WTC11 (cell line): ENCODE measurements around the gene HSP90AB1. TPM values are rescaled to one million over a fixed set of nuclear protein-coding genes. Genes with fewer than 3 reads are reported as not detected.
A peak's percentile ranks its signal among the peaks of the same experiment; 100 is the strongest.

ENCODE experiments used
- ATAC-seq: fragments of 200-7000 bp; cut with Tn5 transposase; 2 replicates; pipeline ENCODE4 v1.10.0; 2021; ENCODE audit warnings: mild to moderate bottlenecking, moderate library complexity
- CTCF ChIA-PET: fragments of 300-600 bp; sonication (Branson Sonifier 250); formaldehyde crosslinking; loops from one replicate; lab custom pipeline; 2021; ENCODE audit warnings: antibody characterized with exemption; lab: Charles Lee
- POLR2A ChIA-PET: fragments of 350-600 bp; sonication (Branson Sonifier 250); formaldehyde crosslinking; loops from one replicate; lab custom pipeline; 2021; ENCODE audit warnings: antibody characterized with exemption; lab: Charles Lee
- DNase-seq: peaks from one replicate; pipeline ENCODE4 v3.0.0; 2021; ENCODE audit warnings: low spot score
- H3K27ac Mint-ChIP-seq: 2 replicates; pipeline ENCODE4 v1.8.0; 2021; ENCODE audit warnings: mixed read lengths
- H3K27me3 Mint-ChIP-seq: 2 replicates; pipeline ENCODE4 v1.8.0; 2021; ENCODE audit warnings: low read depth, mild to moderate bottlenecking, moderate library complexity, mixed read lengths
- H3K36me3 Mint-ChIP-seq: 2 replicates; pipeline ENCODE4 v1.8.0; 2021; ENCODE audit warnings: mixed read lengths
- H3K4me1 Mint-ChIP-seq: 2 replicates; pipeline ENCODE4 v1.8.0; 2022; ENCODE audit warnings: mixed read lengths
- H3K4me3 Mint-ChIP-seq: 2 replicates; pipeline ENCODE4 v1.8.0; 2021; ENCODE audit warnings: mild to moderate bottlenecking, moderate library complexity, mixed read lengths
- H3K9me3 Mint-ChIP-seq: 2 replicates; pipeline ENCODE4 v1.8.0; 2021; ENCODE audit warnings: mixed read lengths
- CTCF ChIP-seq: fragments of 200-600 bp; IDR thresholded peaks from 2 replicates; pipeline ENCODE4 v1.8.0; 2022; ENCODE audit warnings: antibody characterized with exemption
- E2F5 ChIP-seq: sonication (generic); formaldehyde crosslinking; IDR thresholded peaks from 2 replicates; pipeline ENCODE4 v1.8.1; 2022; ENCODE audit warnings: mild to moderate bottlenecking, moderate library complexity, missing genetic modification reagents
- EMX1 ChIP-seq: fragments of 250-450 bp; sonication (Bioruptor Pico); IDR thresholded peaks from 2 replicates; pipeline ENCODE4 v1.8.0; 2021; ENCODE audit warnings: mild to moderate bottlenecking
- NFYB ChIP-seq: sonication (generic); formaldehyde crosslinking; conservative IDR thresholded peaks from 2 replicates; pipeline ENCODE4 v1.8.0; 2022; ENCODE audit warnings: low read depth, missing genetic modification reagents
- NR1H2 ChIP-seq: sonication (generic); formaldehyde crosslinking; IDR thresholded peaks from 2 replicates; pipeline ENCODE4 v1.9.0; 2021; ENCODE audit warnings: mild to moderate bottlenecking, moderate library complexity, missing genetic modification reagents
- NR2C2 ChIP-seq: sonication (generic); formaldehyde crosslinking; IDR thresholded peaks from 2 replicates; pipeline ENCODE4 v1.8.0; 2022; ENCODE audit warnings: mild to moderate bottlenecking, missing genetic modification reagents
- PREB ChIP-seq: sonication (generic); formaldehyde crosslinking; IDR thresholded peaks from 2 replicates; pipeline ENCODE4 v1.8.1; 2022; ENCODE audit warnings: mild to moderate bottlenecking, missing genetic modification reagents, moderate library complexity, borderline replicate concordance
- SMAD3 ChIP-seq: sonication (generic); formaldehyde crosslinking; IDR thresholded peaks from 2 replicates; pipeline ENCODE4 v1.8.0; 2022; ENCODE audit warnings: missing genetic modification reagents, mild to moderate bottlenecking, borderline replicate concordance
- TEAD1 ChIP-seq: sonication (generic); formaldehyde crosslinking; IDR thresholded peaks from 2 replicates; pipeline ENCODE4 v1.8.0; 2022; ENCODE audit warnings: mild to moderate bottlenecking, missing genetic modification reagents
- USF2 ChIP-seq: sonication (generic); formaldehyde crosslinking; IDR thresholded peaks from 2 replicates; pipeline ENCODE4 v1.8.1; 2023; ENCODE audit warnings: mild to moderate bottlenecking, missing genetic modification reagents, moderate library complexity
- ZBTB21 ChIP-seq: sonication (generic); formaldehyde crosslinking; IDR thresholded peaks from 2 replicates; pipeline ENCODE4 v1.8.1; 2023; ENCODE audit warnings: mild to moderate bottlenecking, missing genetic modification reagents, borderline replicate concordance
- ZBTB43 ChIP-seq: sonication (generic); formaldehyde crosslinking; IDR thresholded peaks from 2 replicates; pipeline ENCODE4 v1.8.1; 2023; ENCODE audit warnings: mild to moderate bottlenecking, missing genetic modification reagents
- ZNF138 ChIP-seq: sonication (generic); formaldehyde crosslinking; conservative IDR thresholded peaks from 2 replicates; pipeline ENCODE4 v1.8.1; 2022; ENCODE audit warnings: mild to moderate bottlenecking, moderate library complexity, missing genetic modification reagents
- ZNF219 ChIP-seq: sonication (generic); formaldehyde crosslinking; IDR thresholded peaks from 2 replicates; pipeline ENCODE4 v1.8.0; 2023; ENCODE audit warnings: missing genetic modification reagents, mild to moderate bottlenecking, borderline replicate concordance
- ZNF281 ChIP-seq: sonication (generic); formaldehyde crosslinking; IDR thresholded peaks from 2 replicates; pipeline ENCODE4 v1.8.0; 2023; ENCODE audit warnings: mild to moderate bottlenecking, missing genetic modification reagents
- ZNF396 ChIP-seq: fragments of 250-450 bp; sonication (Bioruptor Pico); IDR thresholded peaks from 2 replicates; pipeline ENCODE4 v1.8.0; 2021; ENCODE audit warnings: mild to moderate bottlenecking, moderate library complexity, borderline replicate concordance
- total RNA-seq: library from RNA; stranded (reverse); gene quantifications from 3 replicates; pipeline ENCODE4 v1.2.3, GENCODE V29; 2021
- TF ChIP-seq, protein P1 (sequence below): sonication (generic); formaldehyde crosslinking; IDR thresholded peaks from 2 replicates; pipeline ENCODE4 v1.8.1; 2022; ENCODE audit warnings: missing genetic modification reagents, borderline replicate concordance
- TF ChIP-seq, protein P2 (sequence below): sonication (generic); formaldehyde crosslinking; IDR thresholded peaks from 2 replicates; pipeline ENCODE4 v1.8.0; 2022; ENCODE audit warnings: mild to moderate bottlenecking, missing genetic modification reagents
- TF ChIP-seq, protein P3 (sequence below): sonication (generic); formaldehyde crosslinking; IDR thresholded peaks from 2 replicates; pipeline ENCODE4 v1.8.0; 2022; ENCODE audit warnings: mild to moderate bottlenecking, missing genetic modification reagents
- TF ChIP-seq, protein P4 (sequence below): sonication (generic); formaldehyde crosslinking; IDR thresholded peaks from 2 replicates; pipeline ENCODE4 v1.8.1; 2023; ENCODE audit warnings: mild to moderate bottlenecking, missing genetic modification reagents

HSP90AB1 gene
- total RNA-seq, 1 experiment from 2014 or later, result 2,171 TPM

GRCh38 chr6:44247338-44248302 is 719 bp downstream of the HSP90AB1 start (continued):
- TF ChIP-seq CTCF, result no peak
- no peak for TF ChIP-seq ZNF396 (CRISPR knock-in tag)
- TF ChIP-seq ZBTB21, result no peak
- TF ChIP-seq, protein P1, sequence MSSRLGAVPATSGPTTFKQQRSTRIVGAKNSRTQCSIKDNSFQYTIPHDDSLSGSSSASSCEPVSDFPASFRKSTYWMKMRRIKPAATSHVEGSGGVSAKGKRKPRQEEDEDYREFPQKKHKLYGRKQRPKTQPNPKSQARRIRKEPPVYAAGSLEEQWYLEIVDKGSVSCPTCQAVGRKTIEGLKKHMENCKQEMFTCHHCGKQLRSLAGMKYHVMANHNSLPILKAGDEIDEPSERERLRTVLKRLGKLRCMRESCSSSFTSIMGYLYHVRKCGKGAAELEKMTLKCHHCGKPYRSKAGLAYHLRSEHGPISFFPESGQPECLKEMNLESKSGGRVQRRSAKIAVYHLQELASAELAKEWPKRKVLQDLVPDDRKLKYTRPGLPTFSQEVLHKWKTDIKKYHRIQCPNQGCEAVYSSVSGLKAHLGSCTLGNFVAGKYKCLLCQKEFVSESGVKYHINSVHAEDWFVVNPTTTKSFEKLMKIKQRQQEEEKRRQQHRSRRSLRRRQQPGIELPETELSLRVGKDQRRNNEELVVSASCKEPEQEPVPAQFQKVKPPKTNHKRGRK, result no peak
- TF ChIP-seq TEAD1 (CRISPR knock-in tag), result no peak
- TF ChIP-seq NFYB (CRISPR knock-in tag), result peak; percentile 32; the same call in 1 of the 2 replicates
- 0 out of 2 replicates have a peak, but pooled peaks have one; percentile 64 for TF ChIP-seq ZNF281 (CRISPR knock-in tag)
- TF ChIP-seq NR1H2 (CRISPR knock-in tag), result no peak
- TF ChIP-seq USF2 (CRISPR knock-in tag), result no peak
- TF ChIP-seq ZNF138 (CRISPR knock-in tag), result no peak
- peak; percentile 76; the same call in 1 of the 2 replicates for TF ChIP-seq EMX1 (CRISPR knock-in tag)
- TF ChIP-seq, protein P2, sequence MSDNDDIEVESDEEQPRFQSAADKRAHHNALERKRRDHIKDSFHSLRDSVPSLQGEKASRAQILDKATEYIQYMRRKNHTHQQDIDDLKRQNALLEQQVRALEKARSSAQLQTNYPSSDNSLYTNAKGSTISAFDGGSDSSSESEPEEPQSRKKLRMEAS, result peak; percentile 75; the same call in 1 of the 2 replicates
- no peak for TF ChIP-seq E2F5 (CRISPR knock-in tag)
- no peak for TF ChIP-seq ZNF219

GRCh38 chr6:44248579-44248978 is 1.7 kb downstream of the HSP90AB1 start:
- H3K9me3 Mint-ChIP-seq, result no peaks in the 10 kb centered on the region
- DNase-seq, result no peak
- no peak for ATAC-seq
- no peaks in the 10 kb centered on the region for H3K27me3 Mint-ChIP-seq
- ChIA-PET CTCF (interaction anchor here (1.4 to 1.5 kb wide), 2 partner anchors 11 to 13 kb away, joined by 3 read pairs; no protein-coding TSS in a partner anchor), POLR2A (interaction anchor here (4.8 to 4.9 kb wide), 2 partner anchors 7 to 26 kb away, joined by 63 to 83 read pairs; partner anchors contain the start of genes SLC29A1 and SLC35B2)
- H3K4me3 Mint-ChIP-seq, result peak overlapping the region; percentile 99
- peaks cover 43% of the 10 kb centered on the region for H3K4me1 Mint-ChIP-seq
- peaks cover 66% of the 10 kb centered on the region for H3K36me3 Mint-ChIP-seq
- H3K27ac Mint-ChIP-seq, result peak overlapping the region; percentile 95
- TF ChIP-seq ZNF138 (CRISPR knock-in tag) (no peak), PREB (CRISPR knock-in tag) (no peak), ZBTB43 (CRISPR knock-in tag) (no peak), SMAD3 (CRISPR knock-in tag) (no peak), ZNF219 (no peak), NR2C2 (CRISPR knock-in tag) (no peak)
- TF ChIP-seq, protein P3, sequence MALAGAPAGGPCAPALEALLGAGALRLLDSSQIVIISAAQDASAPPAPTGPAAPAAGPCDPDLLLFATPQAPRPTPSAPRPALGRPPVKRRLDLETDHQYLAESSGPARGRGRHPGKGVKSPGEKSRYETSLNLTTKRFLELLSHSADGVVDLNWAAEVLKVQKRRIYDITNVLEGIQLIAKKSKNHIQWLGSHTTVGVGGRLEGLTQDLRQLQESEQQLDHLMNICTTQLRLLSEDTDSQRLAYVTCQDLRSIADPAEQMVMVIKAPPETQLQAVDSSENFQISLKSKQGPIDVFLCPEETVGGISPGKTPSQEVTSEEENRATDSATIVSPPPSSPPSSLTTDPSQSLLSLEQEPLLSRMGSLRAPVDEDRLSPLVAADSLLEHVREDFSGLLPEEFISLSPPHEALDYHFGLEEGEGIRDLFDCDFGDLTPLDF (CRISPR knock-in tag), result no peak
- TF ChIP-seq, protein P4, sequence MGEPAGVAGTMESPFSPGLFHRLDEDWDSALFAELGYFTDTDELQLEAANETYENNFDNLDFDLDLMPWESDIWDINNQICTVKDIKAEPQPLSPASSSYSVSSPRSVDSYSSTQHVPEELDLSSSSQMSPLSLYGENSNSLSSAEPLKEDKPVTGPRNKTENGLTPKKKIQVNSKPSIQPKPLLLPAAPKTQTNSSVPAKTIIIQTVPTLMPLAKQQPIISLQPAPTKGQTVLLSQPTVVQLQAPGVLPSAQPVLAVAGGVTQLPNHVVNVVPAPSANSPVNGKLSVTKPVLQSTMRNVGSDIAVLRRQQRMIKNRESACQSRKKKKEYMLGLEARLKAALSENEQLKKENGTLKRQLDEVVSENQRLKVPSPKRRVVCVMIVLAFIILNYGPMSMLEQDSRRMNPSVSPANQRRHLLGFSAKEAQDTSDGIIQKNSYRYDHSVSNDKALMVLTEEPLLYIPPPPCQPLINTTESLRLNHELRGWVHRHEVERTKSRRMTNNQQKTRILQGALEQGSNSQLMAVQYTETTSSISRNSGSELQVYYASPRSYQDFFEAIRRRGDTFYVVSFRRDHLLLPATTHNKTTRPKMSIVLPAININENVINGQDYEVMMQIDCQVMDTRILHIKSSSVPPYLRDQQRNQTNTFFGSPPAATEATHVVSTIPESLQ (CRISPR knock-in tag), result no peak
